ENCODE measurements around the gene KCNB1.

KCNB1 gene

GRCh38 chr20:49384437-49385434 lies 97.7 kb downstream of the KCNB1 start:
- Mint-ChIP-seq H3K36me3 (no peaks in the 10 kb centered on the region), H3K27me3 (peaks cover 35% of the 10 kb centered on the region), H3K4me3 (no peak overlapping the region), H3K27ac (no peak overlapping the region), H3K4me1 (no peaks in the 10 kb centered on the region), H3K9me3 (no peaks in the 10 kb centered on the region)
- CTCF ChIA-PET = interaction anchor here (0.6 to 2.8 kb wide), 22 partner anchors 9 to 295 kb away, joined by 3 to 16 read pairs (median 4); no protein-coding TSS in a partner anchor
- DNase-seq = peak; percentile 80

GRCh38 chr20:49381558-49382493 lies 100.6 kb downstream of the KCNB1 start:
- H3K4me1 Mint-ChIP-seq = no peaks in the 10 kb centered on the region
- no peaks in the 10 kb centered on the region for H3K36me3 Mint-ChIP-seq
- H3K27me3 Mint-ChIP-seq = peaks cover 36% of the 10 kb centered on the region
- H3K27ac Mint-ChIP-seq = no peak overlapping the region
- no peak for DNase-seq
- no peak overlapping the region for H3K4me3 Mint-ChIP-seq
- no peaks in the 10 kb centered on the region for H3K9me3 Mint-ChIP-seq
- CTCF ChIA-PET = interaction anchor here (1.0 to 2.7 kb wide), 3 partner anchors 13 to 126 kb away, joined by 3 to 10 read pairs (median 6); no protein-coding TSS in a partner anchor

GRCh38 chr20:49380337-49380780 lies 102.1 kb downstream of the KCNB1 start:
- no peak overlapping the region for H3K27ac Mint-ChIP-seq
- CTCF ChIA-PET = interaction anchor here (1.0 to 2.1 kb wide), 2 partner anchors 14 to 128 kb away, joined by 3 to 6 read pairs; no protein-coding TSS in a partner anchor
- no peaks in the 10 kb centered on the region for H3K36me3 Mint-ChIP-seq
- H3K4me3 Mint-ChIP-seq = no peak overlapping the region
- H3K4me1 Mint-ChIP-seq = no peaks in the 10 kb centered on the region
- DNase-seq = no peak
- peaks cover 40% of the 10 kb centered on the region for H3K27me3 Mint-ChIP-seq
- no peaks in the 10 kb centered on the region for H3K9me3 Mint-ChIP-seq

GRCh38 chr20:49379338-49379737 lies 103.1 kb downstream of the KCNB1 start:
- Mint-ChIP-seq H3K27me3 (peaks cover 35% of the 10 kb centered on the region), H3K9me3 (no peaks in the 10 kb centered on the region), H3K27ac (no peak overlapping the region), H3K36me3 (no peaks in the 10 kb centered on the region), H3K4me1 (no peaks in the 10 kb centered on the region), H3K4me3 (no peak overlapping the region)
- DNase-seq = no peak
- CTCF ChIA-PET = no interaction called here

GRCh38 chr20:49377326-49377725 lies 105.1 kb downstream of the KCNB1 start:
- no peaks in the 10 kb centered on the region for H3K36me3 Mint-ChIP-seq
- no peak overlapping the region for H3K27ac Mint-ChIP-seq
- no peaks in the 10 kb centered on the region for H3K4me1 Mint-ChIP-seq
- peaks cover 46% of the 10 kb centered on the region for H3K27me3 Mint-ChIP-seq
- H3K4me3 Mint-ChIP-seq = no peak overlapping the region
- no peak for DNase-seq
- CTCF ChIA-PET = interaction anchor here (0.9 kb wide), 1 partner anchor 8 kb away, joined by 3 read pairs; no protein-coding TSS in a partner anchor
- no peaks in the 10 kb centered on the region for H3K9me3 Mint-ChIP-seq

- DNase-seq = no peak
- peaks cover 55% of the 10 kb centered on the region for H3K27me3 Mint-ChIP-seq
- CTCF ChIA-PET = interaction anchor here (1.1 to 2.7 kb wide), 2 partner anchors 10 to 25 kb away, joined by 3 to 12 read pairs; no protein-coding TSS in a partner anchor
- H3K36me3 Mint-ChIP-seq = no peaks in the 10 kb centered on the region
- no peak overlapping the region for H3K4me3 Mint-ChIP-seq
- H3K27ac Mint-ChIP-seq = no peak overlapping the region
- H3K9me3 Mint-ChIP-seq = no peaks in the 10 kb centered on the region
- H3K4me1 Mint-ChIP-seq = no peaks in the 10 kb centered on the region
Observed at GRCh38 chr20:49375170-49375569, 107.3 kb downstream of the KCNB1 start.

- peaks cover 63% of the 10 kb centered on the region for H3K27me3 Mint-ChIP-seq
- H3K4me3 Mint-ChIP-seq = no peak overlapping the region
- H3K9me3 Mint-ChIP-seq = no peaks in the 10 kb centered on the region
- H3K27ac Mint-ChIP-seq = no peak overlapping the region
- H3K36me3 Mint-ChIP-seq = no peaks in the 10 kb centered on the region
- no peak for DNase-seq
- CTCF ChIA-PET = no interaction called here
- H3K4me1 Mint-ChIP-seq = no peaks in the 10 kb centered on the region
Observed at GRCh38 chr20:49372095-49372734, 110.3 kb downstream of the KCNB1 start.

- peaks cover 71% of the 10 kb centered on the region for H3K27me3 Mint-ChIP-seq
- no peak overlapping the region for H3K4me3 Mint-ChIP-seq
- H3K9me3 Mint-ChIP-seq = no peaks in the 10 kb centered on the region
- no peak for DNase-seq
- CTCF ChIA-PET = interaction anchor here (1.4 kb wide), 1 partner anchor 15 kb away, joined by 4 read pairs; no protein-coding TSS in a partner anchor
- no peaks in the 10 kb centered on the region for H3K36me3 Mint-ChIP-seq
- H3K27ac Mint-ChIP-seq = no peak overlapping the region
- no peaks in the 10 kb centered on the region for H3K4me1 Mint-ChIP-seq
Observed at GRCh38 chr20:49368596-49368995, 113.9 kb downstream of the KCNB1 start.

GRCh38 chr20:49367113-49367512 lies 115.4 kb downstream of the KCNB1 start:
- Mint-ChIP-seq H3K36me3 (no peaks in the 10 kb centered on the region), H3K27me3 (peaks cover 60% of the 10 kb centered on the region), H3K27ac (no peak overlapping the region), H3K9me3 (no peaks in the 10 kb centered on the region), H3K4me3 (no peak overlapping the region), H3K4me1 (no peaks in the 10 kb centered on the region)
- CTCF ChIA-PET = no interaction called here
- DNase-seq = no peak

GRCh38 chr20:49366687-49367086 lies 115.8 kb downstream of the KCNB1 start:
- CTCF ChIA-PET = no interaction called here
- Mint-ChIP-seq H3K4me3 (no peak overlapping the region), H3K27ac (no peak overlapping the region), H3K4me1 (no peaks in the 10 kb centered on the region), H3K36me3 (no peaks in the 10 kb centered on the region), H3K9me3 (no peaks in the 10 kb centered on the region), H3K27me3 (peaks cover 60% of the 10 kb centered on the region)
- no peak for DNase-seq

GRCh38 chr20:49361862-49362660 lies 120.4 kb downstream of the KCNB1 start:
- Mint-ChIP-seq H3K9me3 (no peaks in the 10 kb centered on the region), H3K27ac (no peak overlapping the region), H3K4me1 (no peaks in the 10 kb centered on the region), H3K27me3 (peaks cover 50% of the 10 kb centered on the region), H3K36me3 (no peaks in the 10 kb centered on the region), H3K4me3 (no peak overlapping the region)
- CTCF ChIA-PET = no interaction called here
- DNase-seq = no peak

GRCh38 chr20:49360242-49360968 lies 122.1 kb downstream of the KCNB1 start:
- Mint-ChIP-seq H3K27me3 (peaks cover 36% of the 10 kb centered on the region), H3K36me3 (no peaks in the 10 kb centered on the region), H3K27ac (no peak overlapping the region), H3K9me3 (no peaks in the 10 kb centered on the region), H3K4me1 (no peaks in the 10 kb centered on the region), H3K4me3 (no peak overlapping the region)
- no peak for DNase-seq
- CTCF ChIA-PET = no interaction called here

Data from activated naive CD4-positive, alpha-beta T cell treated with anti-CD3 and anti-CD28 coated beads, Interleukin-2, amount 10 ng/mL, durations not matched to agents 7 days and 5 days (primary cell).